ENCODE data around the gene GALNT14.

GALNT14 gene

DNA sequence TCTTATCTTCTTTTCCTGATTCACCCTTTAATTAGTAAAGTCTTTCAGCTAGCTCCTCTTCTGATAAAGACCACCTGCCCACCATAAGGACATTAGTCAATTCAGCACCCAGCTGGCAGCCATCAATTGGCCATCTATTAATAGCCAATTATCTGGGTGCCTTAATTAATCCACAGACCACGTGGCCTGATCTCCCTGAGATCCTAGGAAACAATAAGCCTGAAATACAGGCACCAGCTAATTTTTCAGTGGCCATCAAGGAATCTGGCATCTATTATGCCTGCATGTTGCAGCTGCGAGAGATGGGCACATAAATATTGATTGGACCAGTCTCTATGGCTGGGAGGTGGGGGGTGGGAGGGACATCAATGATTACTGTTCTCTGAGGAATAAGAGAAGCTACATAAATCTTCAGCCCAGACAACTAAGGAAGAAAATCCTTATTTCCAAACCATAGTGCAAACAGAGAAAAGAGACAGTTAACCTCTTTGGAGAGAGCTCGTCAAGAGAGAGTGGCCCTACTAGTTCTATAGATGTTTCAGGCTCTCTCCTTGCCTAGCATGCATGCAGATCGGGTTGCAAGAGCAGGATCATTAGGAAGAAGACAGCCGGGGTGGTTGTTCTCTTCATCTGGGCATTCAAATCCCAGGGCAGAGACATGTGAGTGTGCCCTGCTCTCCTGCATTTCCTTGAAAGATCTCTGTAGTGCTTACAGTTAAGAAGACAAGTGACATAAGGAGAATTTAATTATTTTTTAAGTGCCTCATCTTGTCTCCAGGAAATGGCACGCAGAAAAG lies 8.7 kb downstream of the GALNT14 start:
- no peak overlapping the region for H3K27ac ChIP-seq
- TF ChIP-seq, protein P1, sequence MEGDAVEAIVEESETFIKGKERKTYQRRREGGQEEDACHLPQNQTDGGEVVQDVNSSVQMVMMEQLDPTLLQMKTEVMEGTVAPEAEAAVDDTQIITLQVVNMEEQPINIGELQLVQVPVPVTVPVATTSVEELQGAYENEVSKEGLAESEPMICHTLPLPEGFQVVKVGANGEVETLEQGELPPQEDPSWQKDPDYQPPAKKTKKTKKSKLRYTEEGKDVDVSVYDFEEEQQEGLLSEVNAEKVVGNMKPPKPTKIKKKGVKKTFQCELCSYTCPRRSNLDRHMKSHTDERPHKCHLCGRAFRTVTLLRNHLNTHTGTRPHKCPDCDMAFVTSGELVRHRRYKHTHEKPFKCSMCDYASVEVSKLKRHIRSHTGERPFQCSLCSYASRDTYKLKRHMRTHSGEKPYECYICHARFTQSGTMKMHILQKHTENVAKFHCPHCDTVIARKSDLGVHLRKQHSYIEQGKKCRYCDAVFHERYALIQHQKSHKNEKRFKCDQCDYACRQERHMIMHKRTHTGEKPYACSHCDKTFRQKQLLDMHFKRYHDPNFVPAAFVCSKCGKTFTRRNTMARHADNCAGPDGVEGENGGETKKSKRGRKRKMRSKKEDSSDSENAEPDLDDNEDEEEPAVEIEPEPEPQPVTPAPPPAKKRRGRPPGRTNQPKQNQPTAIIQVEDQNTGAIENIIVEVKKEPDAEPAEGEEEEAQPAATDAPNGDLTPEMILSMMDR (conservative IDR thresholded peaks at IDR 0.05; ENCODE audit: low read depth): no peak
- CTCF ChIA-PET: interaction anchor here (0.7 kb wide), 1 partner anchor 42 kb away, joined by 3 read pairs; no protein-coding TSS in a partner anchor
- POLR2A ChIA-PET (ENCODE audit: low non-redundant PET): no interaction called here
- no peak for DNase-seq (ENCODE audit: low spot score)

DNA sequence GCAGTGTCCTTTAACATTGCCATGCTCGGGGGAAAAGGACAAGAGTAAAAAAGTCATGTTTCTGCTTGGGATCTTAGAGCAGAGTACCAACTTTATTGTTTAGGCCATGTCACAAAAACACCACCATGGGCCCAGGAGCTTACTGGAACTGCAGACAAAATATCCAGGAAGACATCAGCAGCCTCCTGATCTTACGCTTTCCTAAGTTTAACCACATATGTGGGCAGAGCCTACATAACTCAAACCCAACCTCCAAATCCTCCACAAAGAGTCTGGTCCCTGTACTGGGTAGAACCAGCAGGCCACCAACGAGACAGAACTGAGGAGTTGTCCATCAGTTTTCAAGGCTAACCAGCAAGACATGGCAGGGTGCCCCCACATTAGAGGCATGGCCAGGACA lies 10.3 kb downstream of the GALNT14 start:
- ChIA-PET CTCF (no interaction called here), POLR2A (ENCODE audit: low non-redundant PET) (no interaction called here)
- no peak for DNase-seq (ENCODE audit: low spot score)
- H3K27ac ChIP-seq: no peak overlapping the region
- TF ChIP-seq, protein P1 (conservative IDR thresholded peaks at IDR 0.05; ENCODE audit: low read depth): no peak

DNA sequence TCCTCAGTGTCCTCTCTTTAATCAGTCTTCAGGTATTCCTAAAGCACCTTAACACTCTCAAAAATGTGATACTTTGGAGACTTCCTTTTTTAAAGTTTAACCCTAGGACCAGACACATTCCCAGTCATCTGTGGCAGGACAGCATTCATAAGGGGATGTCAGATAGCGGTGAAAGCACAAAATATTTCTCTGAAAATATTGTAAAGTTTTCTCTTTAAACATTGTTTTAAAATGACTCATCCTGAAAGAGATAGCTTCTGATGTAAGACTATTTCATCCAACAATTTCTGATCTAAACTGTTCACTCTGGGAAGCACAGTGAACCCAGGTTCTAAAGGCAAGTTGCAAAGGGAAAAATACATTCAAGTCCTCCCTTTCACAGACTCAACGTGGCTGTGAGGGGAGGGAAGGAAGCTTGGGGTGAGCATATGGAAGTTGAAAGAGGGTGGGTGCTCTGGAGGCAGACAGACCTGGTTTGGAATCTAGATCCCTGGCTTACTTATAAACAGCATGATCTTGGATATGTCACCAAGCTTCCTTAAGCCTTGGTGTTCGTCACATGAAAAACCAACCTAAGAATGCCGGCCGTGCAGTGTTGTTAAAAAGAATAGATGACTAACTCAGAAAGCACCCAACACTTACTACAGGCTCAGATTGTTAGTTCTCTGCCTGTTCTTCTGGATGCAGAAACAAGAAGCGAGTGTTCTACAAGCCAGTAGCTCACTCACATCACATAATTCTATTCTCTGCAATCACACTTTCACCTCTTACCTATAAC lies 12.1 kb downstream of the GALNT14 start:
- POLR2A ChIA-PET (ENCODE audit: low non-redundant PET): no interaction called here
- DNase-seq (ENCODE audit: low spot score): no peak
- TF ChIP-seq, protein P1 (conservative IDR thresholded peaks at IDR 0.05; ENCODE audit: low read depth): no peak
- H3K27ac ChIP-seq: no peak overlapping the region
- CTCF ChIA-PET: interaction anchor here (0.6 kb wide), 1 partner anchor 1470 kb away, joined by 4 read pairs; no protein-coding TSS in a partner anchor

DNA sequence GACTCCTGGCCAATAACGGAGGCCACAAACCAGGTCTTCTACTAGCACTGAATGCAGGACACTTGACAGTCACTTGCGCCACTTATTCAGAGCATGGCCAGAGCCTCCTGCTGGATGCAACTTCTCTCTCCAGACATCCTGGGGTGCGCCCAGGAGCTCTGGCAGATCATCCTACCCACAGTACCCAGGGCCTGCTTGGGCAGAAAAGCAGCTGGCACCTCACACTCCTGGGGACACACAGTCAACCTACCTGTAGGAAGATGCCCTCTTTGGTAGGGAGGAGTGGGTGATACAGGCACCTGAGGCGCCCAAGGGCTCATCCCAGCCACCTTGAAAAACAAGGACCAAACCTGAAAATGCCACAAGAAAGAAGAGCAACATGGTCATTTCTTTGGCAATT lies 13.3 kb downstream of the GALNT14 start:
- TF ChIP-seq, protein P1 (conservative IDR thresholded peaks at IDR 0.05; ENCODE audit: low read depth): no peak
- CTCF ChIA-PET: no interaction called here

DNA sequence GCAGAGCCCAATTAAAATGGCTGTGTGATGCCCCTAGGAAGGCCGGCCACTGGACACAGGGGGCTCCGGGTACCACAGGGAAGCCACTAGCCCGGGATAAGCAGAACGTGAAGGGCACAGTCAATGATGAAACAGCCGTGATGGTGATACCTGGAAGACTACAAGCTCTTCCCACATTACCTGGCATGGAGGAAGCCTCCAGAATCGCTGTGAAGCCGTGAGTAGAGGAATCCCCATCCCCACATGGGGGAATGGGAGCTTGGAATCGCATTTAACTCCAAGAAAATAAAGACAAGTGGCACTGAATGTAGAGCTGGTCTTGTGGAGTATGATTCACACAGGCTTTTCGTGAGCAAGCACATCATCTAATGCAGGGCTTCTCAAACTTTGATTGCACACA lies 16.1 kb downstream of the GALNT14 start:
- no peak overlapping the region for H3K27ac ChIP-seq
- TF ChIP-seq, protein P1 (conservative IDR thresholded peaks at IDR 0.05; ENCODE audit: low read depth): no peak
- no peak for DNase-seq (ENCODE audit: low spot score)
- ChIA-PET POLR2A (ENCODE audit: low non-redundant PET) (no interaction called here), CTCF (no interaction called here)

More for the DNA sequence above, 13.3 kb downstream of the GALNT14 start:
- DNase-seq (ENCODE audit: low spot score): no peak
- no peak overlapping the region for H3K27ac ChIP-seq
- POLR2A ChIA-PET (ENCODE audit: low non-redundant PET): no interaction called here

DNA sequence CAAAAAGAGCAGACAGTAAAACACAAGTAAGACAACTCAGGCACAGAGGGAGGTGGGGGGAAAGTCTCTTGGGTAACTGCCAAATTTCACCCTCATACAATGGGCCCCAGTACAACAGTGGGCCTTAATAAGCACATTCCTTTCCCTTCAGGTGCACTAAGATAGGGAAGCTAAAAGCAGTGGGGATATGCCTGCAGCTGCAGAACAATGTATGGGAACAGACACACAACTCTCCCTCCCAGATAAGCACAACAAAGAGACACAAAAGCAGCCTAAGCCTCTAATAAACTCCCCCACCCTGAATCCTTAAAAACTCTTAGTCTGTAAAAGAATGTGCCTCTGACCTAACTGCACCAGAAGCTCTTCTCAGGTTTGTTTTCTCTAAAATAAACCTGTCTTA lies 24.5 kb downstream of the GALNT14 start:
- no peak overlapping the region for H3K27ac ChIP-seq
- DNase-seq (ENCODE audit: low spot score): no peak
- ChIA-PET POLR2A (ENCODE audit: low non-redundant PET) (no interaction called here), CTCF (interaction anchor here (0.7 kb wide), 1 partner anchor 18 kb away, joined by 3 read pairs; no protein-coding TSS in a partner anchor)
- TF ChIP-seq, protein P1 (conservative IDR thresholded peaks at IDR 0.05; ENCODE audit: low read depth): no peak

Measured in RWPE1 (cell line).